K562 (cell line): Measurements from ENCODE around the gene COL7A1. TPM values are rescaled to one million over a fixed set of nuclear protein-coding genes. Genes with fewer than 3 reads are reported as not detected.

Experiments used
- FOXA3 ChIP-seq, 2 experiments: fragments of 450-650 bp in 1 of 2; sonication (generic) in 1 of 2; formaldehyde crosslinking; IDR thresholded peaks in 1 of 2; conservative IDR thresholded peaks in 1 of 2; 2 replicates each; pipeline versions ENCODE4 v1.4.0 to v1.8.0; 2020 to 2022; ENCODE audit warnings: mild to moderate bottlenecking in 2 of 2, missing genetic modification reagents in 1 of 2
- POLR2G ChIP-seq: fragments of 200-400 bp; formaldehyde crosslinking; IDR thresholded peaks from 2 replicates; pipeline ENCODE4 v1.6.1; 2017; ENCODE audit warnings: low read depth, mild to moderate bottlenecking, antibody characterized with exemption, low read length, moderate library complexity
- RBM17 ChIP-seq: fragments of 200-400 bp; formaldehyde crosslinking; IDR thresholded peaks from 2 replicates; pipeline ENCODE4 v1.6.1; 2017; ENCODE audit warnings: low read depth, mild to moderate bottlenecking, low read length, borderline replicate concordance
- SIX5 ChIP-seq, 2 experiments: IDR thresholded peaks; 2 replicates each; pipeline ENCODE4 v1.6.1; 2011; ENCODE audit warnings: low read length in 2 of 2, borderline replicate concordance in 1 of 2, low read depth in 1 of 2, mild to moderate bottlenecking in 1 of 2, moderate library complexity in 1 of 2; ENCODE audit not compliant: insufficient read depth in 1 of 2
- ZFP30 ChIP-seq: fragments of 250-450 bp; sonication (Bioruptor Pico); IDR thresholded peaks from 2 replicates; pipeline ENCODE4 v1.8.0; 2022; ENCODE audit warnings: moderate library complexity, mild to moderate bottlenecking, inconsistent platforms, borderline replicate concordance
- ZKSCAN8 ChIP-seq: fragments of 200-800 bp; sonication (Bioruptor generic); IDR thresholded peaks from 2 replicates; pipeline ENCODE4 v1.6.1; 2016; ENCODE audit warnings: missing genetic modification characterization, missing compliant biosample characterization
- ZNF140 ChIP-seq: fragments of 250-450 bp; sonication (Bioruptor Pico); IDR thresholded peaks from 2 replicates; pipeline ENCODE4 v1.8.0; 2021; ENCODE audit warnings: moderate library complexity, mild to moderate bottlenecking, inconsistent platforms
- ZNF76 ChIP-seq: fragments of 250-450 bp; sonication (Bioruptor Pico); IDR thresholded peaks from 2 replicates; pipeline ENCODE4 v1.4.0; 2020; ENCODE audit warnings: mild to moderate bottlenecking, moderate library complexity, borderline replicate concordance
- ZNF764 ChIP-seq: fragments of 250-450 bp; sonication (Bioruptor Pico); IDR thresholded peaks from 2 replicates; pipeline ENCODE4 v1.4.0; 2020; ENCODE audit warnings: low read depth, mild to moderate bottlenecking, moderate library complexity
- polyA plus RNA-seq, 8 experiments: library from polyadenylated mRNA; depleted of rRNA in 4 of 8; stranded (reverse) in 5 of 8; unstranded in 3 of 8; fragments of >200 nt; fragmentation: Nextera tagmentation in 2 of 8; fragmentation: Illumina TruSeq in 1 of 8; extraction: Ambion mirVana in 2 of 8; extraction: Trizol in 1 of 8; gene quantifications; 2 replicates each; pipeline versions ENCODE4 v1.2.1 to v1.2.3, GENCODE V29; 2011 to 2014; ENCODE audit warnings: inconsistent platforms in 1 of 8, missing spikeins in 1 of 8
- total RNA-seq, 7 experiments: library from RNA; depleted of rRNA in 6 of 7; stranded (reverse); fragments of >200 nt in 6 of 7; fragmentation: Illumina TruSeq in 2 of 7; extraction: Trizol in 2 of 7; gene quantifications; 2 replicates each; pipeline versions ENCODE4 v1.2.1 to v1.2.3, GENCODE V29; 2011 to 2021; ENCODE audit warnings: low replicate concordance in 1 of 7
- TF ChIP-seq, protein P1 (sequence below), 3 experiments: IDR thresholded peaks in 2 of 3; conservative IDR thresholded peaks in 1 of 3; 2 replicates each; pipeline ENCODE4 v1.5.1; 2011 to 2012; ENCODE audit warnings: low read length in 3 of 3, mild to moderate bottlenecking in 3 of 3, control low read depth in 2 of 3, improper control_type of control experiment in 1 of 3, inconsistent platforms in 1 of 3, low read depth in 1 of 3, mixed read lengths in 1 of 3, moderate library complexity in 1 of 3; ENCODE audit not compliant: insufficient read depth in 2 of 3
- TF ChIP-seq, protein P2 (sequence below): fragments of 250-450 bp; sonication (Bioruptor Pico); IDR thresholded peaks from 2 replicates; pipeline ENCODE4 v1.9.0; 2021; ENCODE audit warnings: mild to moderate bottlenecking, inconsistent platforms
- TF ChIP-seq, protein P3 (sequence below): fragments of 250-450 bp; sonication (Bioruptor Pico); IDR thresholded peaks from 2 replicates; pipeline ENCODE4 v1.4.0; 2020; ENCODE audit warnings: mild to moderate bottlenecking
- TF ChIP-seq, protein P4 (sequence below): fragments of 450-650 bp; IDR thresholded peaks from 2 replicates; pipeline ENCODE4 v1.6.1; 2016; ENCODE audit warnings: antibody characterized with exemption
- TF ChIP-seq, protein P5 (sequence below): sonication (generic); formaldehyde crosslinking; IDR thresholded peaks from 2 replicates; pipeline ENCODE4 v1.9.0; 2022; ENCODE audit warnings: mild to moderate bottlenecking, missing genetic modification reagents

Gene COL7A1
- total and polyA plus RNA-seq, 9 of the 15 experiments (the other 6 are each of a cell fraction or from before 2014, with no cell fraction given) = 0.09 to 0.66 (median 0.35) TPM; not detected in 3

DNA sequence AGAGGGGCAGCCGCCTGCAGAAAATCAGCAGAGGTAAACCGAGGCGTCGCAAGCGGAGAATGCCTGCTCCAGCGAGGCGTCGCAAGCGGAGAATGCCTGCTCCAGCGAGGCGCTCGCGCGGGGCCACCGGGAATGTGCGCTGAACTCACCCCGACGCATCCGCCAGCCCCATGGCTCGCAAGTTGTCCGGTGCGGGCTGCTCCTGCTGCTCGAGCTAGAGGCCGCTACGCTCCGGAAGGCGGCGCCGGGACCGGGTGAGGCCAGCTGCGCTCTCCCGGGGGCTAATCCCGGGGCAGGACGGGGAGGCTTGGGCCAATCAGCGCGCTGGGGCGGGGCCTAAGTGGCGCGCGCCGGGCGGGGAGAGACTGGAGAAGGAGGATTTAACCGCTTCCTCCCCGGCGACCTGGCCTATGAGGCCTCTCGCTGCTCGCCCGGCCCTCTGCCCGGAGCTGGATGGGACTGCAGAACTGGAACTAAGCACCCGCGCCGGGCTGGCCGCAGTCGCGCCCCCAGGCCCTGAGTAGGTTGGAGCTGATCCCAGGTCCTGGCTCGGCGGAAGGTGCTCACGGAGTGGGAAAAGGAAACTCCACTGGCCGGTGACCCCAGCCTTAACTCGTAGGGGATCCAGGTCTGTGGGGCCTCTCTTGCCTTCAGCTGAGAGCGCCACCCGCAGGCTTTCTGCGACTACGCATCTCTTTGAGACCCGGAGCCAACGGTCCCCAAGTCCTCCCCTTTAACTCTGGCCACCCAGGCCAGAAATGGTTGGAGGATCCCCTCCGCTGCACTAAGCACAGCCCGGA, 40.3 kb upstream of the COL7A1 start, which contains the start of gene SLC26A6 (continued):
- TF ChIP-seq, protein P1, sequence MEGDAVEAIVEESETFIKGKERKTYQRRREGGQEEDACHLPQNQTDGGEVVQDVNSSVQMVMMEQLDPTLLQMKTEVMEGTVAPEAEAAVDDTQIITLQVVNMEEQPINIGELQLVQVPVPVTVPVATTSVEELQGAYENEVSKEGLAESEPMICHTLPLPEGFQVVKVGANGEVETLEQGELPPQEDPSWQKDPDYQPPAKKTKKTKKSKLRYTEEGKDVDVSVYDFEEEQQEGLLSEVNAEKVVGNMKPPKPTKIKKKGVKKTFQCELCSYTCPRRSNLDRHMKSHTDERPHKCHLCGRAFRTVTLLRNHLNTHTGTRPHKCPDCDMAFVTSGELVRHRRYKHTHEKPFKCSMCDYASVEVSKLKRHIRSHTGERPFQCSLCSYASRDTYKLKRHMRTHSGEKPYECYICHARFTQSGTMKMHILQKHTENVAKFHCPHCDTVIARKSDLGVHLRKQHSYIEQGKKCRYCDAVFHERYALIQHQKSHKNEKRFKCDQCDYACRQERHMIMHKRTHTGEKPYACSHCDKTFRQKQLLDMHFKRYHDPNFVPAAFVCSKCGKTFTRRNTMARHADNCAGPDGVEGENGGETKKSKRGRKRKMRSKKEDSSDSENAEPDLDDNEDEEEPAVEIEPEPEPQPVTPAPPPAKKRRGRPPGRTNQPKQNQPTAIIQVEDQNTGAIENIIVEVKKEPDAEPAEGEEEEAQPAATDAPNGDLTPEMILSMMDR (IDR thresholded peaks at IDR 0.05 in 2 of 3, conservative IDR thresholded peaks at IDR 0.05 in 1 of 3; ENCODE audit: insufficient read depth in 2 of 3, low read depth in 1 of 3, low read length in 3 of 3) = peak; percentile 65 to 78 (median 70)
- TF ChIP-seq FOXA3 (CRISPR knock-in tag; conservative IDR thresholded peaks at IDR 0.05 in 1 of 2, IDR thresholded peaks at IDR 0.05 in 1 of 2) (no peak), ZNF764 (CRISPR knock-in tag) (no peak), RBM17 (no peak), ZNF140 (no peak), SIX5 (IDR thresholded peaks at IDR 0.05; ENCODE audit: borderline replicate concordance in 1 of 2, insufficient read depth in 1 of 2, low read depth in 1 of 2, low read length in 2 of 2) (no peak), ZFP30 (no peak), ZNF76 (no peak), ZKSCAN8 (no peak), POLR2G (peak; percentile 91)
- TF ChIP-seq, protein P2, sequence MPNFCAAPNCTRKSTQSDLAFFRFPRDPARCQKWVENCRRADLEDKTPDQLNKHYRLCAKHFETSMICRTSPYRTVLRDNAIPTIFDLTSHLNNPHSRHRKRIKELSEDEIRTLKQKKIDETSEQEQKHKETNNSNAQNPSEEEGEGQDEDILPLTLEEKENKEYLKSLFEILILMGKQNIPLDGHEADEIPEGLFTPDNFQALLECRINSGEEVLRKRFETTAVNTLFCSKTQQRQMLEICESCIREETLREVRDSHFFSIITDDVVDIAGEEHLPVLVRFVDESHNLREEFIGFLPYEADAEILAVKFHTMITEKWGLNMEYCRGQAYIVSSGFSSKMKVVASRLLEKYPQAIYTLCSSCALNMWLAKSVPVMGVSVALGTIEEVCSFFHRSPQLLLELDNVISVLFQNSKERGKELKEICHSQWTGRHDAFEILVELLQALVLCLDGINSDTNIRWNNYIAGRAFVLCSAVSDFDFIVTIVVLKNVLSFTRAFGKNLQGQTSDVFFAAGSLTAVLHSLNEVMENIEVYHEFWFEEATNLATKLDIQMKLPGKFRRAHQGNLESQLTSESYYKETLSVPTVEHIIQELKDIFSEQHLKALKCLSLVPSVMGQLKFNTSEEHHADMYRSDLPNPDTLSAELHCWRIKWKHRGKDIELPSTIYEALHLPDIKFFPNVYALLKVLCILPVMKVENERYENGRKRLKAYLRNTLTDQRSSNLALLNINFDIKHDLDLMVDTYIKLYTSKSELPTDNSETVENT (CRISPR knock-in tag) = no peak
- TF ChIP-seq, protein P3, sequence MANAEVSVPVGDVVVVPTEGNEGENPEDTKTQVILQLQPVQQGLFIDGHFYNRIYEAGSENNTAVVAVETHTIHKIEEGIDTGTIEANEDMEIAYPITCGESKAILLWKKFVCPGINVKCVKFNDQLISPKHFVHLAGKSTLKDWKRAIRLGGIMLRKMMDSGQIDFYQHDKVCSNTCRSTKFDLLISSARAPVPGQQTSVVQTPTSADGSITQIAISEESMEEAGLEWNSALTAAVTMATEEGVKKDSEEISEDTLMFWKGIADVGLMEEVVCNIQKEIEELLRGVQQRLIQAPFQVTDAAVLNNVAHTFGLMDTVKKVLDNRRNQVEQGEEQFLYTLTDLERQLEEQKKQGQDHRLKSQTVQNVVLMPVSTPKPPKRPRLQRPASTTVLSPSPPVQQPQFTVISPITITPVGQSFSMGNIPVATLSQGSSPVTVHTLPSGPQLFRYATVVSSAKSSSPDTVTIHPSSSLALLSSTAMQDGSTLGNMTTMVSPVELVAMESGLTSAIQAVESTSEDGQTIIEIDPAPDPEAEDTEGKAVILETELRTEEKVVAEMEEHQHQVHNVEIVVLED (CRISPR knock-in tag) = no peak
- TF ChIP-seq, protein P4, sequence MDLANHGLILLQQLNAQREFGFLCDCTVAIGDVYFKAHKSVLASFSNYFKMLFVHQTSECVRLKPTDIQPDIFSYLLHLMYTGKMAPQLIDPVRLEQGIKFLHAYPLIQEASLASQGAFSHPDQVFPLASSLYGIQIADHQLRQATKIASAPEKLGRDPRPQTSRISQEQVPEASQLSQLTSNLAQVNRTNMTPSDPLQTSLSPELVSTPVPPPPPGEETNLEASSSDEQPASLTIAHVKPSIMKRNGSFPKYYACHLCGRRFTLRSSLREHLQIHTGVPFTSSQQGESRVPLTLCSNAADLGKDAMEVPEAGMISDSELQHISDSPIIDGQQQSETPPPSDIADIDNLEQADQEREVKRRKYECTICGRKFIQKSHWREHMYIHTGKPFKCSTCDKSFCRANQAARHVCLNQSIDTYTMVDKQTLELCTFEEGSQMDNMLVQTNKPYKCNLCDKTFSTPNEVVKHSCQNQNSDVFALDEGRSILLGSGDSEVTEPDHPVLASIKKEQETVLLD = no peak
- TF ChIP-seq, protein P5, sequence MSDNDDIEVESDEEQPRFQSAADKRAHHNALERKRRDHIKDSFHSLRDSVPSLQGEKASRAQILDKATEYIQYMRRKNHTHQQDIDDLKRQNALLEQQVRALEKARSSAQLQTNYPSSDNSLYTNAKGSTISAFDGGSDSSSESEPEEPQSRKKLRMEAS (CRISPR knock-in tag) = no peak
